ENCODE results near the gene CDON.

DNA sequence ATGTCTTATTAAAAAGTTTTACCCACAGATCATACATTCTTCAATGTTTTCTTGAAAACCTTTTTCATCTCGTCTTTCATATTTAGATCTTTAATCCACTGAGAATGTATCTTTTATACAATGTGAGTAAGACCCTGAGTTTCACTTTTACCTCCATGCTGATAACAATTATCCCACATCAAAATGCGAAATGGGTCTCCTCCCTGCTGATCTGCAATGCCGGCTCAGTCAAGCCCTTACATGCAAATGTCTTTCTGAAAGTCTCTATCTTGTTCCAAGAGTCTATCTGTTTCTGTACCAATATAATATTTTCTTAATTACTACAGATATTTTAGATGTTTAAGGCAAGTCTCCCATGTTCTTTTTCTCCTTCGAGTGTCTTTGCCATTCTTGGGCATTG, 50.9 kb downstream of the CDON start:
- TF ChIP-seq, protein P1, sequence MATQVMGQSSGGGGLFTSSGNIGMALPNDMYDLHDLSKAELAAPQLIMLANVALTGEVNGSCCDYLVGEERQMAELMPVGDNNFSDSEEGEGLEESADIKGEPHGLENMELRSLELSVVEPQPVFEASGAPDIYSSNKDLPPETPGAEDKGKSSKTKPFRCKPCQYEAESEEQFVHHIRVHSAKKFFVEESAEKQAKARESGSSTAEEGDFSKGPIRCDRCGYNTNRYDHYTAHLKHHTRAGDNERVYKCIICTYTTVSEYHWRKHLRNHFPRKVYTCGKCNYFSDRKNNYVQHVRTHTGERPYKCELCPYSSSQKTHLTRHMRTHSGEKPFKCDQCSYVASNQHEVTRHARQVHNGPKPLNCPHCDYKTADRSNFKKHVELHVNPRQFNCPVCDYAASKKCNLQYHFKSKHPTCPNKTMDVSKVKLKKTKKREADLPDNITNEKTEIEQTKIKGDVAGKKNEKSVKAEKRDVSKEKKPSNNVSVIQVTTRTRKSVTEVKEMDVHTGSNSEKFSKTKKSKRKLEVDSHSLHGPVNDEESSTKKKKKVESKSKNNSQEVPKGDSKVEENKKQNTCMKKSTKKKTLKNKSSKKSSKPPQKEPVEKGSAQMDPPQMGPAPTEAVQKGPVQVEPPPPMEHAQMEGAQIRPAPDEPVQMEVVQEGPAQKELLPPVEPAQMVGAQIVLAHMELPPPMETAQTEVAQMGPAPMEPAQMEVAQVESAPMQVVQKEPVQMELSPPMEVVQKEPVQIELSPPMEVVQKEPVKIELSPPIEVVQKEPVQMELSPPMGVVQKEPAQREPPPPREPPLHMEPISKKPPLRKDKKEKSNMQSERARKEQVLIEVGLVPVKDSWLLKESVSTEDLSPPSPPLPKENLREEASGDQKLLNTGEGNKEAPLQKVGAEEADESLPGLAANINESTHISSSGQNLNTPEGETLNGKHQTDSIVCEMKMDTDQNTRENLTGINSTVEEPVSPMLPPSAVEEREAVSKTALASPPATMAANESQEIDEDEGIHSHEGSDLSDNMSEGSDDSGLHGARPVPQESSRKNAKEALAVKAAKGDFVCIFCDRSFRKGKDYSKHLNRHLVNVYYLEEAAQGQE (IDR thresholded peaks at IDR 0.05; ENCODE audit: insufficient read depth in 1 of 2, low read depth in 2 of 2, low read length in 1 of 2), result no peak
- TF ChIP-seq, protein P2, sequence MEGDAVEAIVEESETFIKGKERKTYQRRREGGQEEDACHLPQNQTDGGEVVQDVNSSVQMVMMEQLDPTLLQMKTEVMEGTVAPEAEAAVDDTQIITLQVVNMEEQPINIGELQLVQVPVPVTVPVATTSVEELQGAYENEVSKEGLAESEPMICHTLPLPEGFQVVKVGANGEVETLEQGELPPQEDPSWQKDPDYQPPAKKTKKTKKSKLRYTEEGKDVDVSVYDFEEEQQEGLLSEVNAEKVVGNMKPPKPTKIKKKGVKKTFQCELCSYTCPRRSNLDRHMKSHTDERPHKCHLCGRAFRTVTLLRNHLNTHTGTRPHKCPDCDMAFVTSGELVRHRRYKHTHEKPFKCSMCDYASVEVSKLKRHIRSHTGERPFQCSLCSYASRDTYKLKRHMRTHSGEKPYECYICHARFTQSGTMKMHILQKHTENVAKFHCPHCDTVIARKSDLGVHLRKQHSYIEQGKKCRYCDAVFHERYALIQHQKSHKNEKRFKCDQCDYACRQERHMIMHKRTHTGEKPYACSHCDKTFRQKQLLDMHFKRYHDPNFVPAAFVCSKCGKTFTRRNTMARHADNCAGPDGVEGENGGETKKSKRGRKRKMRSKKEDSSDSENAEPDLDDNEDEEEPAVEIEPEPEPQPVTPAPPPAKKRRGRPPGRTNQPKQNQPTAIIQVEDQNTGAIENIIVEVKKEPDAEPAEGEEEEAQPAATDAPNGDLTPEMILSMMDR (IDR thresholded peaks at IDR 0.05), result no peak

Measured in Panc1 (cell line).